Smooth muscle cell (in vitro differentiated cells): Measurements from ENCODE around the gene IQSEC1. TPM values are rescaled to one million over a fixed set of nuclear protein-coding genes. Genes with fewer than 3 reads are reported as not detected.
A peak's percentile ranks its signal among the peaks of the same experiment; 100 is the strongest.

Source experiments
- DNase-seq: peaks from one replicate; lab custom pipeline; 2025; ENCODE audit not compliant: unreplicated experiment; lab: John Stamatoyannopoulos, UW
- H2AFZ ChIP-seq: fragments of 200-600 bp; sonication (generic); 2 replicates; pipeline ENCODE4 v1.6.0; 2016; ENCODE audit warnings: antibody characterized with exemption, low read depth, mild to moderate bottlenecking
- H3F3A ChIP-seq: fragments of 200-600 bp; sonication (generic); 2 replicates; pipeline ENCODE4 v1.6.0; 2017; ENCODE audit warnings: antibody characterized with exemption, low read depth
- H3K27ac ChIP-seq: fragments of 200-600 bp; sonication (generic); 2 replicates; pipeline ENCODE4 v1.5.1; 2016; ENCODE audit warnings: low read depth, mild to moderate bottlenecking
- H3K27me3 ChIP-seq: fragments of 200-600 bp; sonication (generic); 2 replicates; pipeline ENCODE4 v1.6.1; 2016; ENCODE audit warnings: low read depth, mild to moderate bottlenecking
- H3K36me3 ChIP-seq: fragments of 200-600 bp; sonication (generic); 2 replicates; pipeline ENCODE4 v1.5.1; 2016; ENCODE audit warnings: low read depth
- H3K4me1 ChIP-seq: fragments of 200-600 bp; sonication (generic); 2 replicates; pipeline ENCODE4 v1.5.1; 2016; ENCODE audit warnings: low read depth
- H3K4me2 ChIP-seq: fragments of 200-600 bp; sonication (generic); 2 replicates; pipeline ENCODE4 v1.6.0; 2016; ENCODE audit warnings: mild to moderate bottlenecking
- H3K4me3 ChIP-seq: fragments of 200-600 bp; sonication (generic); 2 replicates; pipeline ENCODE4 v1.5.1; 2016; ENCODE audit warnings: mild to moderate bottlenecking
- H3K79me2 ChIP-seq: fragments of 200-600 bp; sonication (generic); 2 replicates; pipeline ENCODE4 v1.6.0; 2016; ENCODE audit warnings: low read depth, mild to moderate bottlenecking
- H3K9ac ChIP-seq: fragments of 200-600 bp; sonication (generic); 2 replicates; pipeline ENCODE4 v1.6.0; 2016; ENCODE audit warnings: low read depth
- H3K9me3 ChIP-seq: fragments of 200-600 bp; sonication (generic); replicated peaks from 2 replicates; pipeline ENCODE4 v1.5.1; 2016; ENCODE audit warnings: low read depth
- H4K20me1 ChIP-seq: fragments of 200-600 bp; sonication (generic); 2 replicates; pipeline ENCODE4 v1.6.0; 2016; ENCODE audit warnings: low read depth
- CTCF ChIP-seq: fragments of 200-600 bp; sonication (generic); IDR thresholded peaks from 2 replicates; pipeline ENCODE4 v1.5.1; 2017; ENCODE audit warnings: borderline replicate concordance, mild to moderate bottlenecking, antibody characterized with exemption; ENCODE audit not compliant: insufficient read depth, poor library complexity, severe bottlenecking
- WGBS: methylation state at CpG from one replicate; pipeline ENCODE4 v1.1.7; 2016; ENCODE audit warnings: low lambda C conversion rate; 5-methylcytosine and 5-hydroxymethylcytosine counted together
- polyA plus RNA-seq: library from polyadenylated mRNA; unstranded; fragments of >200 nt; fragmentation: Nextera tagmentation; extraction: Ambion mirVana; gene quantifications from 2 replicates; pipeline ENCODE4 v1.2.1, GENCODE V29; 2016
- total RNA-seq: library from RNA; depleted of rRNA; stranded (reverse); fragments of >200 nt; gene quantifications from 2 replicates; pipeline ENCODE4 v1.2.3, GENCODE V29; 2014

IQSEC1 gene
- total and polyA plus RNA-seq, 2 experiments from 2014 or later: 18.9 to 19.8 TPM

- no peaks in the 10 kb centered on the region for H3K27me3 ChIP-seq
- no peak for DNase-seq
- TF ChIP-seq CTCF: no peak
- H3K4me2 ChIP-seq: peak overlapping the region; percentile 34
- H3K4me3 ChIP-seq: no peak overlapping the region
- H3K27ac ChIP-seq: peak overlapping the region; percentile 20
- WGBS: 64% methylated on average over 5 of the region's 5 CpGs
- H3K36me3 ChIP-seq: no peaks in the 10 kb centered on the region
- H4K20me1 ChIP-seq: peaks cover 5% of the 10 kb centered on the region
- peaks cover 4% of the 10 kb centered on the region for H3F3A ChIP-seq
- no peaks in the 10 kb centered on the region for H3K79me2 ChIP-seq
- H3K9ac ChIP-seq: no peak overlapping the region
- H3K4me1 ChIP-seq: peaks cover 16% of the 10 kb centered on the region
- H3K9me3 ChIP-seq: no peaks in the 10 kb centered on the region
- no peak overlapping the region for H2AFZ ChIP-seq
These were observed 67.9 kb downstream of the IQSEC1 start for GRCh38 chr3:13005301-13005700.

- TF ChIP-seq CTCF: no peak
- WGBS: 44% methylated on average over 7 of the region's 7 CpGs
- H3K9ac ChIP-seq: no peak overlapping the region
- H2AFZ ChIP-seq: no peak overlapping the region
- H3K9me3 ChIP-seq: no peaks in the 10 kb centered on the region
- H3K79me2 ChIP-seq: no peaks in the 10 kb centered on the region
- H3K4me3 ChIP-seq: no peak overlapping the region
- H4K20me1 ChIP-seq: peaks cover 5% of the 10 kb centered on the region
- H3K4me1 ChIP-seq: peaks cover 16% of the 10 kb centered on the region
- no peak for DNase-seq
- H3K27ac ChIP-seq: peak overlapping the region; percentile 34
- H3K4me2 ChIP-seq: peak overlapping the region; percentile 45
- H3K36me3 ChIP-seq: no peaks in the 10 kb centered on the region
- H3K27me3 ChIP-seq: no peaks in the 10 kb centered on the region
- peaks cover 4% of the 10 kb centered on the region for H3F3A ChIP-seq
These were observed 68.9 kb downstream of the IQSEC1 start for GRCh38 chr3:13004376-13004775.

GRCh38 chr3:13003608-13004007 is 69.6 kb downstream of the IQSEC1 start:
- Histone ChIP-seq H3K4me1 (peaks cover 16% of the 10 kb centered on the region), H3K9me3 (no peaks in the 10 kb centered on the region), H3F3A (peaks cover 4% of the 10 kb centered on the region), H3K27ac (peak overlapping the region; percentile 34), H3K4me2 (no peak overlapping the region), H3K79me2 (no peaks in the 10 kb centered on the region), H2AFZ (no peak overlapping the region), H3K4me3 (no peak overlapping the region), H4K20me1 (peaks cover 5% of the 10 kb centered on the region), H3K9ac (no peak overlapping the region), H3K27me3 (no peaks in the 10 kb centered on the region), H3K36me3 (no peaks in the 10 kb centered on the region)
- DNase-seq: no peak
- 65% methylated on average over 4 of the region's 4 CpGs for WGBS
- TF ChIP-seq CTCF: no peak

- Histone ChIP-seq H2AFZ (no peak overlapping the region), H3K79me2 (no peaks in the 10 kb centered on the region), H3K4me3 (no peak overlapping the region), H3K27ac (peak overlapping the region; percentile 34), H3K9me3 (no peaks in the 10 kb centered on the region), H3K4me1 (peaks cover 16% of the 10 kb centered on the region), H3F3A (peaks cover 4% of the 10 kb centered on the region), H3K9ac (no peak overlapping the region), H4K20me1 (peaks cover under 1% of the 10 kb centered on the region), H3K27me3 (no peaks in the 10 kb centered on the region), H3K36me3 (no peaks in the 10 kb centered on the region), H3K4me2 (peak overlapping the region; percentile 51)
- DNase-seq: no peak
- WGBS: 46% methylated on average over 2 of the region's 2 CpGs
- no peak for TF ChIP-seq CTCF
These were observed 70.7 kb downstream of the IQSEC1 start for GRCh38 chr3:13002398-13003124.
